ENCODE measurements around the gene TPH1. TPM values are rescaled to one million over a fixed set of nuclear protein-coding genes. Genes with fewer than 3 reads are reported as not detected.

The TPH1 gene
- total RNA-seq, result 0.54 to 1.4 TPM (median 0.54 TPM) in 3 replicates

- Mint-ChIP-seq H3K27me3 (ENCODE audit: low read depth) (peaks cover 80% of the 10 kb centered on the region), H3K36me3 (peaks cover 2% of the 10 kb centered on the region), H3K4me1 (peaks cover 3% of the 10 kb centered on the region), H3K27ac (no peak within 1 kb of the TSS), H3K9me3 (peaks cover 14% of the 10 kb centered on the region), H3K4me3 (no peak within 1 kb of the TSS)
- no peak for TF ChIP-seq CTCF (IDR thresholded peaks at IDR 0.05; ENCODE audit: unreplicated experiment)
- peak; percentile 27 to 41 for DNase-seq (ENCODE audit: low spot score in 2 of 2, unreplicated experiment in 2 of 2)
These were observed at the start of gene TPH1 for GRCh38 chr11:18046116-18046777. TSS of gene TPH1 (minus strand) at chr11:18046269. CDS start at chr11:18040762, 5,507 bp downstream.

GRCh38 chr11:18093959-18094358, 47.9 kb upstream of the TPH1 start:
- H3K27ac Mint-ChIP-seq, result no peak overlapping the region
- no peak for TF ChIP-seq CTCF (IDR thresholded peaks at IDR 0.05; ENCODE audit: unreplicated experiment)
- peaks cover 20% of the 10 kb centered on the region for H3K36me3 Mint-ChIP-seq
- no peaks in the 10 kb centered on the region for H3K4me1 Mint-ChIP-seq
- DNase-seq (ENCODE audit: low spot score in 2 of 2, unreplicated experiment in 2 of 2), result no peak
- no peaks in the 10 kb centered on the region for H3K27me3 Mint-ChIP-seq (ENCODE audit: low read depth)
- H3K9me3 Mint-ChIP-seq, result no peaks in the 10 kb centered on the region
- no peak overlapping the region for H3K4me3 Mint-ChIP-seq

- no peak for DNase-seq (ENCODE audit: low spot score in 2 of 2, unreplicated experiment in 2 of 2)
- no peaks in the 10 kb centered on the region for H3K4me1 Mint-ChIP-seq
- H3K4me3 Mint-ChIP-seq, result no peak overlapping the region
- no peak for TF ChIP-seq CTCF (IDR thresholded peaks at IDR 0.05; ENCODE audit: unreplicated experiment)
- no peaks in the 10 kb centered on the region for H3K27me3 Mint-ChIP-seq (ENCODE audit: low read depth)
- H3K36me3 Mint-ChIP-seq, result peaks cover 32% of the 10 kb centered on the region
- H3K9me3 Mint-ChIP-seq, result no peaks in the 10 kb centered on the region
- H3K27ac Mint-ChIP-seq, result no peak overlapping the region
These were observed 45.7 kb upstream of the TPH1 start for GRCh38 chr11:18091731-18092130.

- no peaks in the 10 kb centered on the region for H3K27me3 Mint-ChIP-seq (ENCODE audit: low read depth)
- no peak for DNase-seq (ENCODE audit: low spot score in 2 of 2, unreplicated experiment in 2 of 2)
- TF ChIP-seq CTCF (IDR thresholded peaks at IDR 0.05; ENCODE audit: unreplicated experiment), result no peak
- peaks cover 27% of the 10 kb centered on the region for H3K36me3 Mint-ChIP-seq
- no peak overlapping the region for H3K4me3 Mint-ChIP-seq
- H3K4me1 Mint-ChIP-seq, result no peaks in the 10 kb centered on the region
- H3K27ac Mint-ChIP-seq, result no peak overlapping the region
- H3K9me3 Mint-ChIP-seq, result no peaks in the 10 kb centered on the region
These were observed 42.9 kb upstream of the TPH1 start for GRCh38 chr11:18088966-18089365.

GRCh38 chr11:18088366-18088765, 42.3 kb upstream of the TPH1 start:
- no peak for DNase-seq (ENCODE audit: low spot score in 2 of 2, unreplicated experiment in 2 of 2)
- H3K27ac Mint-ChIP-seq, result no peak overlapping the region
- no peaks in the 10 kb centered on the region for H3K4me1 Mint-ChIP-seq
- peaks cover 29% of the 10 kb centered on the region for H3K36me3 Mint-ChIP-seq
- TF ChIP-seq CTCF (IDR thresholded peaks at IDR 0.05; ENCODE audit: unreplicated experiment), result no peak
- H3K9me3 Mint-ChIP-seq, result no peaks in the 10 kb centered on the region
- H3K4me3 Mint-ChIP-seq, result no peak overlapping the region
- H3K27me3 Mint-ChIP-seq (ENCODE audit: low read depth), result no peaks in the 10 kb centered on the region

Measured in mesothelial cell of epicardium (in vitro differentiated cells).